AML-193 (cell line): Measurements from ENCODE around the gene SPINT1.
A peak's percentile ranks its signal among the peaks of the same experiment; 100 is the strongest.

Experiments
- DNase-seq, 2 experiments: peaks; one replicate each; lab custom pipeline; 2025; lab: John Stamatoyannopoulos, UW

Gene SPINT1, protein sequence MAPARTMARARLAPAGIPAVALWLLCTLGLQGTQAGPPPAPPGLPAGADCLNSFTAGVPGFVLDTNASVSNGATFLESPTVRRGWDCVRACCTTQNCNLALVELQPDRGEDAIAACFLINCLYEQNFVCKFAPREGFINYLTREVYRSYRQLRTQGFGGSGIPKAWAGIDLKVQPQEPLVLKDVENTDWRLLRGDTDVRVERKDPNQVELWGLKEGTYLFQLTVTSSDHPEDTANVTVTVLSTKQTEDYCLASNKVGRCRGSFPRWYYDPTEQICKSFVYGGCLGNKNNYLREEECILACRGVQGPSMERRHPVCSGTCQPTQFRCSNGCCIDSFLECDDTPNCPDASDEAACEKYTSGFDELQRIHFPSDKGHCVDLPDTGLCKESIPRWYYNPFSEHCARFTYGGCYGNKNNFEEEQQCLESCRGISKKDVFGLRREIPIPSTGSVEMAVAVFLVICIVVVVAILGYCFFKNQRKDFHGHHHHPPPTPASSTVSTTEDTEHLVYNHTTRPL

DNA sequence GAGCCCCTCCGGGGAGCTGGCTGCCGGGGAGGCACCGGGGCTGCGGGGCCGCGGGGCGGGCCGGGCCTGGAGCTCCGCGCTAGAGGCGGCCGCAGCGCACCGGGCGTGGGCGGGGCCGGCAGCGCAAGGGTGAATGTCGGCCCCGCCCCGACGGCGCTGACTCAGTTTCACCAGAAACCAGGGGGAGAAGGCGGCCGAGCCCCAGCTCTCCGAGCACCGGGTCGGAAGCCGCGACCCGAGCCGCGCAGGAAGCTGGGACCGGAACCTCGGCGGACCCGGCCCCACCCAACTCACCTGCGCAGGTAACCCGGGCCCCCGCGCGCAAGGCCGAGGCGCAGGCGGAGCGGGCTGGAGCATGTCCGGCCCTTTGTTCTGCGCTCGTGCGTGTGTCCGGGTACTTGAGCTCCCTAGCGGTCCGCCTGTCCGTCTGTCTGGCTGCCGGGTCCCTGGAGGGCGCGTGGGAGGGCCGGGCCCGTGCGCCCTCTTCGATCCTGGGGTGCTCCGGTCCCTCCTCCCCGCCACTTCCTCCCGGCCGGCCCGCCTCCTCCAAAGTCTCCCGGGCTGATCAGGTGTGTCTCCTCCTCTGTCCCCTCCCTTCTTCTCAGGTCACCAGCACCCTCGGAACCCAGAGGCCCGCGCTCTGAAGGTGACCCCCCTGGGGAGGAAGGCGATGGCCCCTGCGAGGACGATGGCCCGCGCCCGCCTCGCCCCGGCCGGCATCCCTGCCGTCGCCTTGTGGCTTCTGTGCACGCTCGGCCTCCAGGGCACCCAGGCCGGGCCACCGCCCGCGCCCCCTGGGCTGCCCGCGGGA is at the start of gene SPINT1:
TSS of gene SPINT1 (plus strand) at position 164 of the 811 bp plus-strand sequence. CDS start at position 671, 507 bp downstream.
- no peak for DNase-seq

DNA sequence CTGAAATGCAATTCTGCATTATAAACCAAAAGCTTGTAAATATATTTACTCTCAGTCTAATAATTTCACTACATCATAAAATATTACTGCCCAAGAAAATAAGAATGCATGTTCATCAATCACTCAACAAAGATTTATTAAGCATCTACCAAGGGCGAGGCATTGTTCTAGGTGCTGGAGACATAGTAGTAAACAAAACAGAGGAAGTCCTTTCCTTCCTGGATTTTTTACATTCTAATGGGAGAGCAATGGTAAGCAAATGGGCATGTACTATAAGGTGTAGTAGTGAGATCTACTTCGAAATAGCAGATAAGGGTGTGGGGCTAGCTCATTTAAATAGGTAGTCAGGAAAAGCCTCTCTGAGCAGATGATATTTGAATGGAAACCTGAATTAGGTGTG is 47.8 kb upstream of the SPINT1 start:
- no peak for DNase-seq

DNA sequence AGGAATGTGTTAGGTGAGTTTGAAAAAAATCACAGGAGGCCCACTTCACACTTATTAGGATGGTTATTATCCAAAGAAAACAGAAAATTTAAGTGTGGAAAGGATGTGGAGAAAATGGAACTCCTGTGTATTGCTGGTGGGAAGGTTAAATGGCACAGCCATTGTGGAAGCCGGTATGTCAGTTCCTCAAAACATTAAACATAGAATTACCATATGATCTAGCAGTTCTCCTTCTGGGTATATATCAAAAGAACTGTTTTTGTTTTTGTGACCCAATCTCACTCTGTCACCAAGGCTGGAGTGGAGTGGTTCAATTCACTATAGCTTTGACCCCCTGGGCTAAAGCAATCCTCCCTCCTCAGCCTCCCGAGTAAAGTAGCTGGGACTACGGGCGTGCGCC is 47.3 kb upstream of the SPINT1 start:
- peak in 1 of 2 experiments; percentile 8 for DNase-seq

DNA sequence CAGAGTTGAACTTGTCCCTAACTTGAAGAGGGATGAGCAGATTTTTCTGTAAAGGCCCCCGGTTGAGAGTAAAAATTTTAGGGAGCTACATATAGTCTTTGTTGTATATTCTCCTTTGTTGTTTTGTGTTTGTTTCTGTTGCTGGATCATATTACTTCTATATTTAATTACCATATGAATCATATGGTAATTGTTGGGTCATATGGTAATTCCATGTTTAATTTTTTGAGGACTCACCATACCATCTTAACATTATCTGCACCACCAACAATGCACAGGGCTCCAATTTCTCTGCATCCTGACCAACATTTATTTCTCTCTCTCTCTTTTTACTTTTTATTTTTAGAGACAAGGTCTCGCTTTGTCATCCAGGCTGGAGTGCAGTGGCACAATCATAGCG is 44.3 kb upstream of the SPINT1 start:
- DNase-seq = no peak

DNA sequence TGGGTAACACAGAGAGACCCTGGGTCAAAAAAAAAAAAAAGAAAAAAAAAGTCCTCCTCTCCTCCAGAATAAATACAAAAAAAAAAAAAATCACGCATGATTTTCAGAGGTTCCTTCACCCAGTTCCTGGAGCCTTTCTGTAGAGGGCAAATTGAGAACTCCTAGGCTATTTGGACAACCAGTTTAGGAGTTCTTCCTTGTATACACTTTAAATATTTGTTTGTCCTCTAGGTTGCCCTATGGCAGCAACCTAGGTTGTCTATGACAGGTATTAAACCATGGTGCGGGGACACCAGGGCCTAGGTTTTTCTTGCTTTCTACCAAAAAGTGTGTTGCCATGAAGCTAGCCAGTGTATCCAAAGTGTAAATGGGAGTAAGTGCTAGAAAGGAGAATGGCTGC is 40.8 kb upstream of the SPINT1 start:
- no peak for DNase-seq

DNA sequence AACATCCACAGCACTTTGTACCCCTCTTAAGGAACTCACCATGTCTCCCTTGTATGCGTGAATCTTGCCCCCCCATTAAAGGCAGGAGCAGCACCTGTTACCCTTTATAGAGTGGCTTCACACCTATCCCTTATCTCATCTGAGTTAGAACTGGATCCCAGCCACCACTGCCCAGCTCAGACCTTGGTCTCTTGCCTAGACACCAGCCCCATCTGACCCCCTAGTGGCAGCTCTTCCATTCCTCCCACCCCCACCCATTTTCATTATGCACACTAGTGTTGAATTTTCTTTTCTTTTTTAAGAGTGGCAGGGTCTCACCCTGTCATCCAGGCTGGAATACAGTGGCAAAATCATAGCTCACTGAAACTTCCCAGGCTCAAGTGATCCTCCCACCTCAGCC is 40.2 kb upstream of the SPINT1 start:
- DNase-seq = no peak

DNA sequence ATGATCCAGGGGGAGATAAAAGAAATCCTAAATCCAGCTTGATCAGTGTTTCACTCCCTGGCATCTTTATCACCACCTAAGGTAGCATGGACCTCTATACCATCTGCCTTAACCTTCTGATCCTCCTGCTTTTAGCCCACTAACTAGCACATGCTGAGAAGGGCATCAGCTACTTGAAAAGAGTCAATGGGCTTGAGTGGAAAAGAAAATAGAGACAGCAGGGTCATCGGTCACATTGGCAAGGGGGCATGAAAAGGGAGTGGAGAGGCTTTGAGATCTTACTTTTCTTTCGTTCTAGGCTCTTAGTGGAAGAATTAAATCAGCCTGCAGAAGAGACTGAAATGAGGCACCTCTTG is 37.2 kb upstream of the SPINT1 start:
- DNase-seq = no peak

DNA sequence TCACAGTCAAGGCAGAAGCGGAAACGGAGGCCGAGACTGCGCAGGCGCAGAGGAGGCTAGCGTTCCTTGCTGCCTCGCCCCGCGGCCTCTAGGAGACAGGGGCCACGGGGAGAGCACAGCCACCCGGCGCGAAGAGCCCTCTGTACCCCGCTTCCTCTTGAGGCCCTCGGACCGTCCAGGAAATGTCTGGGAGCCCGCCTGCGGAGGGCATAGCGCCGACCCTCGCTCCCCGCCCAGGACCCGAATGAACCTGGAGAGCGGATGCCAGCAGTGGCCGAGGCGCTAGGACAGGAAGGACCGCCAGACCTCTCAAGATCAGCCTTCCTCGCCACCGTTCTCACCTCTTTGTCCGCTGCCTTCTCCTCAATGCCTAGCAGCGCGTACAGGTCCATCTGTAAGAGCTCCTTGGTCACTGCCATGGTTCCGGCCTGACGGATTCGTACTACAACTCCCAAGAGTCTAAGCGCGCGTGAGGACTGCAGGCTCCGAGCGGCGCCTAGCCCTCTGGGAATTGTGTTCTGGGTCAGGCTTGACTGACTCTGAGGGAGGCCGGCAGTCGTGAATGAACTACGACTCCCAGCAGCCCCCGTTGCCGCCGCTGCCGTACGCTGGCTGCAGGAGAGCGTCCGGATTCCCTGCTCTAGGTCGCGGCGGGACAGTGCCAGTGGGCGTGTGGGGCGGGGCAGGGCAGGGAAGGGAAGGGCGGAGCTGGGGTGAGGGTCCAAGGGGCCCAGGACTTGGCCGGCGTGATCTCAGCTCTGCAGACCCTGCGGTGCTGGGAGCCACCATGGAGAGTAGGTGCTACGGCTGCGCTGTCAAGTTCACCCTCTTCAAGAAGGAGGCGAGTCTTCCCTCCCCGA is 36.6 kb upstream of the SPINT1 start, which contains the start of the genes DNAJC17 and ZFYVE19:
TSS of gene DNAJC17 (minus strand) at position 446 of the 860 bp plus-strand sequence. CDS start at position 419, 27 bp downstream.
TSS of gene ZFYVE19 (plus strand) at position 62 of the 860 bp plus-strand sequence. CDS start at position 563, 501 bp downstream.
- peak; percentile 95 to 97 for DNase-seq

DNA sequence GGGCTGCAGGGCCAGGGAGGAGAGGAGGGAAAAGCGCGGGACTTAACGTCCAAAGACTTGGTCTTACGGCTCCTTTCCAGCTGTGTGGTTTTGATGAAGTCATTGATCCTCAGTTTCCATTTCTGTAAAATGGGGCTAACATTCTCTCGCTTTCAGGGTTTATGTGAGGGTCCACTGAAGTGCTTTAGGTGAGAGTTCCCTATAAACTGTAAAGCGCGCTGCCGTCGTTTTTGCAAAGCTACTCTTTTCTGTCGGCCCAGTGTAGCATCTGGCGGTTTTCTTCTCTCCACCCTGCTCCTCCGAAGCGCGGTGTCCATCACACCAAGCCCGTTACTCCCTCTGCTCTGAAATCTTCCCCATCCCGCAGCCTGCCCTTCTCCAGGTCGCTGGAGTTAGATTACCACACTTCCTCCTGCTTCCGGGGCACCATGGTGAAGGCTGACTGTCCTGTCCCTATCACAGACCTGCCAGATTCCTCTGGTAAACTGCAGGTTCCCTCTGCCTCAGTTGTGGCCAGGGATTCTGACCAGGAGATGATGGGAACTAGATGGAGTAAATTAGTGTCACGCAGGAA is 35.9 kb upstream of the SPINT1 start:
- DNase-seq = no peak

DNA sequence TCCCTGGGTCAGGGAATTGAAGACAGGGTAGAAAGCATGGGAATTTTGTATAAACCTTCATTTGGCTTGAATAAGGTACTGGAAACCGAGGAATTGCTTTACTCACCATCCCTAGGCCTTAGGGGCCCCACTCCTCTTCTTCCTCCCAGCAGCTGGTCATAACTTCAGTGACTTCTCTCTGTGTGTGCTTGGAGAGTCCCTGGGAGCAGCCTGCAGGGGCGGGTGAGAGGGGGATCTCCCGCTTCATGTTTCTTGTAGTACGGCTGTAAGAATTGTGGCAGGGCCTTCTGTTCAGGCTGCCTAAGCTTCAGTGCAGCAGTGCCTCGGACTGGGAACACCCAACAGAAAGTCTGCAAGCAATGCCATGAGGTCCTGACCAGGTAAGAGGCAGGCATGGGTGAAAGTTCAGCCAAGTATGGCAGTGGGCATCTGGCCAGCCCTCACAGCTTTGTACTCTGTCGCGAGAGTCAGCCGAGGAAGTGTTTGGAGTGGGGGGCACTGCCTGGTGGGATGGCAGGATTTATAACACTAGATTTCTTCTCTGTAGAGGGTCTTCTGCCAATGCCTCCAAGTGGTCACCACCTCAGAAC is 34.9 kb upstream of the SPINT1 start:
- DNase-seq = no peak

DNA sequence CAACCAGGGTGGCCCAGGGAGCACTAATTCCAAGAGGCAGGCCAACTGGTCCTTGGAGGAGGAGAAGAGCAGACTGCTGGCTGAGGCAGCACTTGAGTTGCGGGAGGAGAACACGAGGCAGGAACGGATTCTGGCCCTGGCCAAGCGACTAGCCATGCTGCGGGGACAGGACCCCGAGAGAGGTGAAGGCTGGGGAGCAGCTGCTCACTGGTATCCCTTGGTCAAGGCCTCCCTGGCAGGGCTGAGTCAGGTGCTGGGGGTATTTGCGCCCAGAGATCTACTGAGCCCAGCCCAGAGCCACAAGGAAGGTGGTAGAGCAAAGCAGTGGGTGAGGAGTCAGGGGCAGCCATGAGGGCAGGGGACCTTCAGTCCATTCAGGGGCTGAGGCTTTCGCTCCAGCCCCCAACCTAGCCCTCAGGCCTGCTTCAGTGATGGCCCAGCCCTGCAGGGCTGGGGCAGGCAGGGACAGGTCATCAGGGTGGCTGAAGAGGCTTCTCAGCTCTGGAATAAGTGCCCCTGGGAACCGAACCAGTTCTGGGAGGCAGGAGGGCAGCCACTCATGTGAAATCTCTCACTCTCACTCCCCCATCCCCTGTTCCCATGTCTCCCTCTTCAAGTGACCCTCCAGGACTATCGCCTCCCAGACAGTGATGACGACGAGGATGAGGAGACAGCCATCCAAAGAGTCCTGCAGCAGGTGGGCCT is 31.0 kb upstream of the SPINT1 start:
- DNase-seq = no peak

DNA sequence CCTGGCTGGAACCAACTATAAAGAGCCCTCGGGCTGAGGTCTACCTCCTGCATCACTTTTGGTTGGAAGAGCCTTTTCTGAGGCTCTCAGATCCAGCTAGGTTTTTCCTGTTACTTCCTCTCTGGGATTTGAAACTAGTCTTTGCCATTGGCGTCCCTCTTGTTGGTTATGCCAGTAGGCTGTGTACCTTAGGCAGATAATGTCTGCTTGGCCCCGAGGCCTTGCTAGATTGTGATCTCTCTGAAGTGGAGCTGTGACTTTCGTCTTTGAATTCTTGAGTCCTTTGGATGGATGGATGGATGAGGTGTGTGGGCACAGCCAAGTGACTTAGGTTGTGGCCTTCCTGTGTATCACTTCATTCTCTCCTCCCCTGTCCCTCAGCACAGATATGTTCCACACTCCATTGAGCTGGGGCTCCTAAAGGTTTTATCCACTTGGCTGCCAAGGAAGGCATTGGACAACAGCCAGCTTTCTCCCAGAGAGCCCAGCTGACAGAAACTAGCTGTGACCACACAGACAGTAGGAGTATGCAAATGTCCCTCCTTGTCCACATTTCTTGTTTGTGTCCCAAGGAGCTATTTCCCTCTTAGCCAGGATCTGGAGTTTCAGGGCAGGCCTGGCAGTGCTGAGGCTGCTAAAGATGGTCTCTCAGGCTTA is 28.7 kb upstream of the SPINT1 start:
- DNase-seq = no peak

DNA sequence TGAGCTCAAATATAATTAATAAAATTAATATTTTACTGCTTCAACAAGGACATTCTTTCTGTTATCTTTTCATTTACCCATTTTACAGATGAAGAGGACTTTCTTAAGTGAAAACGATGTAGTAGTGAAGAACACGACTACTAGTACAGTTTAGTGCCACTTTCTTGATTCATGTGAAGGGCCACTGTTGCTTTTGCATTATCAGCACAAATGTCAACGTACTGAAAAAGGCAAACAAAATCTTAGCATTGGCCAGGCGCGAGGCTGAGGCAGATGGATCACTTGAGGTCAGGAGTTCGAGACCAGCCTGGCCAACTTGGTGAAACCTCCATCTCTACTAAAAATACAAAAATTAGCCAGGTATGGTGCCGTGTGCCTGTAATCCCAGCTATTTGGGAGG is 24.8 kb upstream of the SPINT1 start:
- DNase-seq = no peak

DNA sequence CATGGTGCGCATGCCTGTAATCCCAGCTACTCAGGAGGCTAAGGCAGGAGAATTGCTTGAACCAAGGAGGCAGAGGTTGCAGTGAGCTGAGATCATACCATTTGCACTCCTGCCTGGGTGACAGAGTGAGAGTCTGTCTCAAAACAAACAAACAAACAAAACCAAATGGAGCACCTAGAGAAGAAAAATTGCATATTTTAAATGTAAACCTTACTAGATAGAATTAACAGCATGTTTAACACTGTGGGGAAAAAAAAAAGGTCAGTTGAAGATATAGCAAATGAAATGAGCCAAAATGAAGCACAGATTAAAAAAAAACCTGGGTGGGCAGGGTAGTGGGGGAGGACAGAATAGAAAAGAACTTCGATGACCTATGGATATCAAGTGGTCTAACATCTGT is 22.7 kb upstream of the SPINT1 start:
- DNase-seq = no peak

DNA sequence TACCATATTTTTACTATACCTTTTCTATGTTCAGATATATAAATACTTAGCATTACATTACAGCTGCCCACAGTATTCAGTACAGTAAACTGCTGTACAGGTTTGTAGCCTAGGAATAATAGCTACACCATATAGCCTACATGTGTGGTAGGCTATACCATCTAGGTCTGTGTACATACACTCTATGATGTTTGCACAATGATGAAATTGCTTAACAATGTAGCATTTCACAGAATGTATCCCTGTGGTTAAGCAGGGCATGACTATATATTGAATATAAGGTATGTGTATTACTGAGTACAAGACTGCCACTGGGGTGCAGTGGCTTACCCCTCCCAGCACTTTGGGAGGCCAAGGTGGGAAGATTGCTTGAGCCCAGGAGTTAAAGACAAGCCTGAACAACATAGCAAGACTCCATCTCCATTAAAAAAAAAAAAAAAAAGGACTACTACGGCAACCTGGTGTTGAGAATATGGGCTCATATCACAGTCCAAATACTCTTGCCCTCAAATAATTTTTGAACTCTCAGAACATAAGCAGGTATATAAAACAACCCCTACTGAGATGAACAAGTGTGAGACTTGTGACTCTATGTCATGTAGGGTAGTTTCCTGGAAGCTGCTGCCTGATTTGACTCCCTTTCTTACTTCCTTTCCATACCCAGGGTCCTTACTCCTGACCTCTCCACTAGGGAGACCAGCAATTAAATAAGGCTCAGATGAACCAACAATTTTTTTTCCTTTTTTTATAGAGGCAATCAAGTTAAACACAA is 20.1 kb upstream of the SPINT1 start:
- peak; percentile 67 to 70 for DNase-seq

DNA sequence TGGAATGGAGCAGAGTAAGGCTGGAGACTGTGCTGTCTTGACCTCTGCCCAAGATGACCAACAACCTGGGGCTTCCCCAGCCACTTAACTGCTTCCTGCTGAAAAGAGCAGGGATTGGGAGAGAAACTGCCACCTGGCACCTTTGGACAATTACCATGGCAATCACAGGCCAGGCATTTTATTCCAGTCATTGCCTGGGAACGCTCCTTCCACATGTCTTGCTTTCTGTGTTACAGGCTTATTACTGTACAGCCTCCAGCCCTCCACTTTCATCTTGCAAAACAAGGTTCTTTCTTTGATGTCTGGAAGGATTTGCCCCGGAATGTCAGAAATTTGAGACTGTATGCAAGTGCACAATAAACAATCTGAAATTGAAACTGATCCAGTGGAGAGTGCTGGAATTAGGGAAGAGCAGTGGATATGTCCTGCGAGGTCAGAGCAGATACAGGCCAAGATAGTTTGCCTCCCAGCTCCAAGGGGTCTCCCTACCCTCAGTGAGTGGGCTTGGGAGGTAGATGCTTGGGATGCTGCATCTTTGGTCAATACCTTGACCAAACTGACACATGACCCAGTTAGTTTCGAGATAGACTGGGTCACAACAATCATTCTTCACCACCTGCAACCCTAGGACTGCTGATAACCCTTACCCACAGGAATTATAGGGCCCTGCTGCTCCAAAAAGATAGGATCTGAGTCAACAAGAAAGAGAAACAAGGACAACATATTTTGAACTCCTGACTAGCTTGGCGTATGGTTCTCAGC is 18.0 kb upstream of the SPINT1 start:
- no peak for DNase-seq

DNA sequence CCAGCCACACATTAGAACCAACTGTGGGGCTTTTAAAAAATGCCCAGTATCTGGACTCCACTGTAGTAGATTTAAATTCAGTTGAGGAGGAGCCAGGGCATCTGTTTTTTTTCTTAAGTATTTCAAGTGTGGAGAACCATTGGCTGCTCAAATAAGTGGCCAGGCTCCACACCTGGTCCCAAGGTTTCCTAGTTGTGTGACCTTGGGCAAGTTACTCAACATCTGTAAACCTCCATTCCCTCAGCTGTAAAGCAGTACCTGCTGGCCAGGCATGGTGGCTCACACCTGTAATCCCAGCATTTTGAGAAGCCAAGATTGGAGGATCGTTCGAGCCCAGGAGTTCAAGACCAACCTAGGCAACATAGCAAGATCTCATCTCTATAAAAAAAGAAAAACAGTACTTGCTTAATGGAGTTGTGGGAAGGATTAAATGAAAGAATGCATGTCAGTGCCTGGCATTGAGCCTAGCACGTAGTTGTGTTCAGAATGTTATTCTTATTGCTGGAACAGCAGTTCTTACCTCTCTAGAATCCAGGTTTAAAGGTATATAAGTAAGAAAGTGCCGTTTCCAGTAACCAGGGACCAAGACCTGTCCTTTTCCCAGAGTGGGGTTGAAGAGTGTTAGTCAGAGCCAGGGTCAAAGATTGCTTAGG is 17.3 kb upstream of the SPINT1 start:
- DNase-seq = no peak
